ENCODE results near the gene RAB27A.

Gene RAB27A

GRCh38 chr15:55289746-55290527 is at the start of gene RAB27A:
TSS of gene RAB27A (minus strand) at chr15:55289813. CDS start at chr15:55234934, 54,879 bp downstream.
- H4K20me1 ChIP-seq (ENCODE audit: low read depth, low read length) = no peaks in the 10 kb centered on the region
- no peaks in the 10 kb centered on the region for H3K79me2 ChIP-seq (ENCODE audit: insufficient read depth, low read length)
- TF ChIP-seq, protein P1, sequence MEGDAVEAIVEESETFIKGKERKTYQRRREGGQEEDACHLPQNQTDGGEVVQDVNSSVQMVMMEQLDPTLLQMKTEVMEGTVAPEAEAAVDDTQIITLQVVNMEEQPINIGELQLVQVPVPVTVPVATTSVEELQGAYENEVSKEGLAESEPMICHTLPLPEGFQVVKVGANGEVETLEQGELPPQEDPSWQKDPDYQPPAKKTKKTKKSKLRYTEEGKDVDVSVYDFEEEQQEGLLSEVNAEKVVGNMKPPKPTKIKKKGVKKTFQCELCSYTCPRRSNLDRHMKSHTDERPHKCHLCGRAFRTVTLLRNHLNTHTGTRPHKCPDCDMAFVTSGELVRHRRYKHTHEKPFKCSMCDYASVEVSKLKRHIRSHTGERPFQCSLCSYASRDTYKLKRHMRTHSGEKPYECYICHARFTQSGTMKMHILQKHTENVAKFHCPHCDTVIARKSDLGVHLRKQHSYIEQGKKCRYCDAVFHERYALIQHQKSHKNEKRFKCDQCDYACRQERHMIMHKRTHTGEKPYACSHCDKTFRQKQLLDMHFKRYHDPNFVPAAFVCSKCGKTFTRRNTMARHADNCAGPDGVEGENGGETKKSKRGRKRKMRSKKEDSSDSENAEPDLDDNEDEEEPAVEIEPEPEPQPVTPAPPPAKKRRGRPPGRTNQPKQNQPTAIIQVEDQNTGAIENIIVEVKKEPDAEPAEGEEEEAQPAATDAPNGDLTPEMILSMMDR (IDR thresholded peaks at IDR 0.05; ENCODE audit: insufficient read depth, low read length, poor library complexity, severe bottlenecking) = no peak
- no peak for TF ChIP-seq EZH2phosphoT487 (conservative IDR thresholded peaks at IDR 0.05; ENCODE audit: low read length)

DNA sequence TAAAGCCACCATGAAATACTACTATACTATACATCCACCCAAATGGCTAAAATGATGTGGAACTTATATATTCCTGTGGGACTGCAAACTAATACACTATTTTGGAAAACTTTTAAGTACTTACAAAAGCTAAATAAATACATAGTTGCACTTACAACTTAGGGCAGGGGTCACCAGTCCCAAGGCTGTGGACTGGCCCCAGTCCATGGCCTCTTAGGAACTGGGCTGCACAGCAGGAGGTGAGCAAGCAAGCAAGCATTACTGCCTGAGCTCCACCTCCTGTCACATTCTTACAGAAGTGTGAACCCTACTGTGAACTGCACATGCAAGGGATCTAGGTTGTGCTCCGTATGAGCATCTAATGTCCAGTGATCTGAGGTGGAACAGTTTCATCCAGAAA is 47.5 kb upstream of the RAB27A start:
- H3K27ac ChIP-seq (ENCODE audit: low read depth, low read length) = no peak overlapping the region
- H2AFZ ChIP-seq (ENCODE audit: low read depth, low read length, severe bottlenecking) = no peak overlapping the region
- no peak overlapping the region for H3K4me3 ChIP-seq (ENCODE audit: insufficient read depth, low read length, poor library complexity, severe bottlenecking)
- no peaks in the 10 kb centered on the region for H3K9me3 ChIP-seq (ENCODE audit: insufficient read depth, low read length)
- H3K9ac ChIP-seq (ENCODE audit: low read length) = no peak overlapping the region
- H3K4me2 ChIP-seq (ENCODE audit: low read depth, low read length, poor library complexity, severe bottlenecking) = no peak overlapping the region
- H3F3A ChIP-seq (ENCODE audit: insufficient read depth) = no peaks in the 10 kb centered on the region
- H3K9me2 ChIP-seq (replicated peaks; ENCODE audit: insufficient read depth, low read length) = no peaks in the 10 kb centered on the region
- H3K27me3 ChIP-seq (ENCODE audit: low read length) = no peaks in the 10 kb centered on the region
- H4K20me1 ChIP-seq (ENCODE audit: low read depth, low read length) = no peaks in the 10 kb centered on the region
- peaks cover 24% of the 10 kb centered on the region; the same call in 1 of the 2 replicates for H3K36me3 ChIP-seq (ENCODE audit: low read length)
- H3K79me2 ChIP-seq (ENCODE audit: insufficient read depth, low read length) = no peaks in the 10 kb centered on the region
- TF ChIP-seq, protein P1 (IDR thresholded peaks at IDR 0.05; ENCODE audit: insufficient read depth, low read length, poor library complexity, severe bottlenecking) = no peak
- TF ChIP-seq EZH2phosphoT487 (conservative IDR thresholded peaks at IDR 0.05; ENCODE audit: low read length) = no peak

More at GRCh38 chr15:55289746-55290527, at the start of gene RAB27A:
- H3K4me2 ChIP-seq (ENCODE audit: low read depth, low read length, poor library complexity, severe bottlenecking) = peak within 1 kb of the TSS; percentile 96
- H3K27me3 ChIP-seq (ENCODE audit: low read length) = no peaks in the 10 kb centered on the region
- no peak within 1 kb of the TSS for H3K27ac ChIP-seq (ENCODE audit: low read depth, low read length)
- H3K9ac ChIP-seq (ENCODE audit: low read length) = peak within 1 kb of the TSS; percentile 61
- H3K9me2 ChIP-seq (replicated peaks; ENCODE audit: insufficient read depth, low read length) = no peaks in the 10 kb centered on the region
- no peaks in the 10 kb centered on the region for H3K9me3 ChIP-seq (ENCODE audit: insufficient read depth, low read length)
- no peaks in the 10 kb centered on the region for H3K36me3 ChIP-seq (ENCODE audit: low read length)
- H2AFZ ChIP-seq (ENCODE audit: low read depth, low read length, severe bottlenecking) = peak within 1 kb of the TSS; percentile 74
- H3K4me3 ChIP-seq (ENCODE audit: insufficient read depth, low read length, poor library complexity, severe bottlenecking) = peak within 1 kb of the TSS; percentile 66
- H3F3A ChIP-seq (ENCODE audit: insufficient read depth) = no peaks in the 10 kb centered on the region

GRCh38 chr15:55334997-55335396 is 45.4 kb upstream of the RAB27A start:
- no peaks in the 10 kb centered on the region for H3K9me3 ChIP-seq (ENCODE audit: insufficient read depth, low read length)
- no peak overlapping the region for H2AFZ ChIP-seq (ENCODE audit: low read depth, low read length, severe bottlenecking)
- H3F3A ChIP-seq (ENCODE audit: insufficient read depth) = no peaks in the 10 kb centered on the region
- H3K79me2 ChIP-seq (ENCODE audit: insufficient read depth, low read length) = no peaks in the 10 kb centered on the region
- H3K4me3 ChIP-seq (ENCODE audit: insufficient read depth, low read length, poor library complexity, severe bottlenecking) = no peak overlapping the region
- H3K9ac ChIP-seq (ENCODE audit: low read length) = no peak overlapping the region
- H3K36me3 ChIP-seq (ENCODE audit: low read length) = peaks cover 18% of the 10 kb centered on the region; the same call in 1 of the 2 replicates
- H3K4me2 ChIP-seq (ENCODE audit: low read depth, low read length, poor library complexity, severe bottlenecking) = no peak overlapping the region
- H3K27me3 ChIP-seq (ENCODE audit: low read length) = no peaks in the 10 kb centered on the region
- no peaks in the 10 kb centered on the region for H3K9me2 ChIP-seq (replicated peaks; ENCODE audit: insufficient read depth, low read length)
- TF ChIP-seq, protein P1 (IDR thresholded peaks at IDR 0.05; ENCODE audit: insufficient read depth, low read length, poor library complexity, severe bottlenecking) = no peak
- no peak for TF ChIP-seq EZH2phosphoT487 (conservative IDR thresholded peaks at IDR 0.05; ENCODE audit: low read length)
- no peaks in the 10 kb centered on the region for H4K20me1 ChIP-seq (ENCODE audit: low read depth, low read length)
- H3K27ac ChIP-seq (ENCODE audit: low read depth, low read length) = no peak overlapping the region

Data from SU-DHL-6 (cell line).